Heart left ventricle (tissue), 16 donors: ENCODE data around the gene AMDHD1. TPM values are rescaled to one million over a fixed set of nuclear protein-coding genes. Genes with fewer than 3 reads are reported as not detected.
"Not testable (repeated sequence)": the region's sequence is repeated elsewhere in the genome, so short reads cannot be mapped to it uniquely, and the experiment has no call there.

Experiments
- ATAC-seq, 4 donors: fragments of 200-7000 bp; cut with Tn5 transposase; one replicate each; pipeline ENCODE4 v1.9.1; 2020 to 2022; ENCODE audit warnings: moderate library complexity in 4 of 4, mild to moderate bottlenecking in 3 of 4, moderate number of reproducible peaks in 1 of 4
- DNase-seq, 5 donors: peaks; one replicate each; pipeline ENCODE4 v3.0.0-alpha.2; 2020
- H3K27ac ChIP-seq, 12 donors: fragments of 200-600 bp; sonication (generic) in 4 of 12; one replicate each; pipeline versions ENCODE4 v1.5.0 to v1.8.0; 2016 to 2022; ENCODE audit warnings: mild to moderate bottlenecking in 2 of 12
- H3K27me3 ChIP-seq, 9 donors: fragments of 200-600 bp; sonication (generic) in 2 of 9; one replicate each; pipeline versions ENCODE4 v1.5.1 to v1.8.0; 2016 to 2022; ENCODE audit warnings: mild to moderate bottlenecking in 3 of 9
- H3K36me3 ChIP-seq, 9 donors: fragments of 200-600 bp; sonication (generic) in 2 of 9; one replicate each; pipeline versions ENCODE4 v1.5.0 to v1.8.0; 2018 to 2022; ENCODE audit warnings: mild to moderate bottlenecking in 2 of 9
- H3K4me1 ChIP-seq, 12 donors: fragments of 200-600 bp; sonication (generic) in 4 of 12; one replicate each; pipeline versions ENCODE4 v1.5.0 to v1.8.0; 2016 to 2022; ENCODE audit warnings: mild to moderate bottlenecking in 3 of 12
- H3K4me3 ChIP-seq, 12 donors: fragments of 200-600 bp; sonication (generic) in 4 of 12; one replicate each; pipeline versions ENCODE4 v1.5.0 to v1.8.0; 2017 to 2022; ENCODE audit warnings: mild to moderate bottlenecking in 9 of 12, moderate library complexity in 4 of 12
- H3K9me3 ChIP-seq, 12 donors: fragments of 200-600 bp; sonication (generic) in 4 of 12; one replicate each; pipeline versions ENCODE4 v1.5.0 to v1.8.0; 2016 to 2022; ENCODE audit warnings: mild to moderate bottlenecking in 1 of 12
- POLR2A ChIP-seq, 2 donors: fragments of 450-650 bp; IDR thresholded peaks; one replicate each; pipeline ENCODE4 v1.6.1; 2017; ENCODE audit warnings: antibody characterized with exemption in 2 of 2, mild to moderate bottlenecking in 2 of 2, moderate library complexity in 2 of 2
- WGBS, 4 donors: extraction: QIAGEN DNeasy Blood & Tissue Kit in 2 of 4; methylation state at CpG; one replicate each; pipeline versions ENCODE4 v1.1.5 to v1.1.7; 2013 to 2018; 5-methylcytosine and 5-hydroxymethylcytosine counted together
- intact Hi-C, 10 donors: fragments of 100-400 bp; cut with DNase I; formaldehyde crosslinking; loops; one replicate each; pipeline versions ENCODE4 v1.11.1 to v1.14.2; 2022
- polyA plus RNA-seq, 2 donors: library from polyadenylated mRNA; stranded (reverse); fragments of 200-250 nt; gene quantifications; one replicate each; pipeline ENCODE4 v1.2.3, GENCODE V29; 2013
- total RNA-seq, 9 donors: library from RNA; depleted of rRNA in 2 of 9; stranded (reverse); fragments of >200 nt in 2 of 9; fragmentation: NEBNext Ultra II Directional in 3 of 9; extraction: Animal tissue kit (Norgen Biotek cat#: 25700) in 3 of 9; gene quantifications; one replicate each; pipeline versions ENCODE4 v1.1.0 to v1.2.4, GENCODE V29; 2016 to 2023
- TF ChIP-seq, protein P1 (sequence below), 12 donors: fragments of 200-600 bp; sonication (generic) in 4 of 12; IDR thresholded peaks; one replicate each; pipeline versions ENCODE4 v1.5.0 to v1.8.0; 2018 to 2022; ENCODE audit warnings: antibody characterized with exemption in 12 of 12, mild to moderate bottlenecking in 5 of 12
- donor health status: ischemic (EF 13 %, LVEDD 7.1; RV severe dilation, severe dysfunction).
- donor health status: healthy with polysubstance abuse.
- donor health status: DM: no; HTN: yes; CAD: no.
- donor health status: DM: no; HTN: no; CAD: no.
- donor health status: ischemic (EF 25% LVEDD 6.9; RV normal size, moderate dysfunction).
- donor health status: ischemic (EF 25% LVEDD 5.7; RV mildly dilated, moderate dysfunction).
- donor health status: healthy.
- donor health status: DM: yes; HTN: yes; CAD: no.
- donor health status: ischemic (EF 35%, LVEDD 5.7; RV mildly dilated, moderate dysfunction).
- donor health status: nonischemic (EF 11% LVEDD 7.7; RV severe dilation, severe dysfunction).
- donor health status: DM: yes; HTN: yes; CAD: no.
- donor health status: PGD.
- donor health status: ischemic (EF 29% LVEDD 5.4; RV normal size, mild dysfunction).
- donor health status: nonischemic (EF 23%, LVEDD 6.1; RV moderate dilation, normal function).

Gene AMDHD1
- total and polyA plus RNA-seq, 11 donors, result 0.20 to 1.1 (median 0.55) TPM

DNA sequence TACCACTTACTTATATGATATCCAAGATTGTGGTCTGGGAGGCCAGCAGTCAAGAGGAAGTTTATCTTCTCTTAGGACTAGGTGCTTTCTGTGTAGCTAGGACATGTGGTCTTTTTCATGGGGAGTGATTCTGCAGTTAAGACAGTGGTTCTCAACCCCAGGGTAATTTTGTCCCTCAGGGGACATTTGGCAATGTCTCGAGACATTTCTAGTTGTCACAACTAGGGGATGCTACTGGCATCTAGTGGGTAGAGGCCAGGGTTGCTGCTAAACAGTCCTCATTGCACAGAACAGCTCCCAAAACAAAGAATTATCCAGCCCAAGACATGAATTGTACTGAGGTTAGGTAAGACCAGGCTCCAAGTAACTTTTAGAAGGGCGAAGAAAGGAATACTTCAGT, 20.0 kb downstream of the AMDHD1 start:
- Histone ChIP-seq H3K4me3 (no peak overlapping the region), H3K4me1 (no peaks in the 10 kb centered on the region), H3K27ac (no peak overlapping the region), H3K27me3 (no peaks in the 10 kb centered on the region), H3K9me3 (no peaks in the 10 kb centered on the region), H3K36me3 (no peaks in the 10 kb centered on the region)
- 82 to 91% (median 85%) methylated on average over 2 of the region's 2 CpGs for WGBS, 4 donors
- ATAC-seq, result no peak
- intact Hi-C loops, result no loop called here
- no peak for DNase-seq
- no peak for TF ChIP-seq POLR2A (IDR thresholded peaks at IDR 0.05)
- TF ChIP-seq, protein P1, sequence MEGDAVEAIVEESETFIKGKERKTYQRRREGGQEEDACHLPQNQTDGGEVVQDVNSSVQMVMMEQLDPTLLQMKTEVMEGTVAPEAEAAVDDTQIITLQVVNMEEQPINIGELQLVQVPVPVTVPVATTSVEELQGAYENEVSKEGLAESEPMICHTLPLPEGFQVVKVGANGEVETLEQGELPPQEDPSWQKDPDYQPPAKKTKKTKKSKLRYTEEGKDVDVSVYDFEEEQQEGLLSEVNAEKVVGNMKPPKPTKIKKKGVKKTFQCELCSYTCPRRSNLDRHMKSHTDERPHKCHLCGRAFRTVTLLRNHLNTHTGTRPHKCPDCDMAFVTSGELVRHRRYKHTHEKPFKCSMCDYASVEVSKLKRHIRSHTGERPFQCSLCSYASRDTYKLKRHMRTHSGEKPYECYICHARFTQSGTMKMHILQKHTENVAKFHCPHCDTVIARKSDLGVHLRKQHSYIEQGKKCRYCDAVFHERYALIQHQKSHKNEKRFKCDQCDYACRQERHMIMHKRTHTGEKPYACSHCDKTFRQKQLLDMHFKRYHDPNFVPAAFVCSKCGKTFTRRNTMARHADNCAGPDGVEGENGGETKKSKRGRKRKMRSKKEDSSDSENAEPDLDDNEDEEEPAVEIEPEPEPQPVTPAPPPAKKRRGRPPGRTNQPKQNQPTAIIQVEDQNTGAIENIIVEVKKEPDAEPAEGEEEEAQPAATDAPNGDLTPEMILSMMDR (IDR thresholded peaks at IDR 0.05), result no peak

DNA sequence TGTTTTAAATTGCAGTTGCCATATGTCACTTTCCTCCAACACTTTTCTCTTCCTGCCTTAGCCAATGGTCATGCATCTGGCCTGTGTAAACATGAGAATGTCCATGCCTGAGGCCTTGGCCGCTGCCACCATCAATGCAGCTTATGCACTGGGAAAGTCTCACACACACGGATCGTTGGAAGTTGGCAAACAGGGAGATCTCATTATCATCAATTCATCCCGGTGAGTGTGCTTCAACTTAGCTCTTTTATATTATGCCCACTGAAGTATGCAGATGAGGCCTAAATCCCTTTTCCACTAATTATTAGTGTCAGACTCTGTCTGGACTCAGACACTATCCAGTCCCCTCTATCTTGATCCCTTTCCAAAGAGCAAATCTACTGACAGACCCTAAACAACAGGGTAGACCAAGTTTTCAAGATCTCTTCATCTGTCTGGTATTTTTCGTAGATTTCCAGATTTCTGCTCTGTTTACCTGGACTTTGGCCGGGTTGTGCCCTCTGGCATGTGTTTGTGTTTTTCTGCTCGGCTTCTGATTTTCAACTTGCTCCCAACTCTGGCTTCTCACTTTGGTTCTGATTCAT, 23.2 kb downstream of the AMDHD1 start:
- Histone ChIP-seq H3K27ac (no peak overlapping the region), H3K4me1 (no peaks in the 10 kb centered on the region), H3K27me3 (no peaks in the 10 kb centered on the region), H3K9me3 (no peaks in the 10 kb centered on the region), H3K36me3 (no peaks in the 10 kb centered on the region), H3K4me3 (no peak overlapping the region)
- DNase-seq (no peak), ATAC-seq (no peak)
- 81 to 88% (median 87%) methylated on average over 7 of the region's 7 CpGs for WGBS, 4 donors
- intact Hi-C loops, result no loop called here
- TF ChIP-seq POLR2A (IDR thresholded peaks at IDR 0.05), result no peak
- TF ChIP-seq, protein P1 (IDR thresholded peaks at IDR 0.05), result no peak

DNA sequence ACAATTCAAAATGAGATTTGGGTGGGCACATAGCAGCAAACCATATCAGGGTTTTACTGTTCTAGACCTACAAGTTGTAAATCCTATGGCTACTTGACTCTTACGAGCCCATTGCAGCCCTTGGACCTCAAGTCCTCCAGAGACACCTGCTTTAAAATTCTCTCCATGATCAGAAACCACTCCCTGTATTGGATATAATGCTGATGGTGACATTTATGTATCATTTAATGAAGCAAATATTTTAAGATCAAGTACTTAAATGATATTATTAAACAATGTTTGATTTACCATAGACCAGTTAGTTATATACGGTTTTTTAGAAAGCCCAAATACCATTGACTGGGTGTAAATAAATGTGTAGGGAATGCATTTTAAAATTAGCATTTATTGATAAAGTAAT, 24.2 kb downstream of the AMDHD1 start:
- TF ChIP-seq, protein P1 (IDR thresholded peaks at IDR 0.05), result no peak
- no peak for TF ChIP-seq POLR2A (IDR thresholded peaks at IDR 0.05)
- WGBS, 4 donors, result 95 to 99% (median 97%) methylated on average over 2 of the region's 2 CpGs
- Histone ChIP-seq H3K27me3 (no peaks in the 10 kb centered on the region), H3K36me3 (no peaks in the 10 kb centered on the region), H3K4me3 (no peak overlapping the region), H3K27ac (no peak overlapping the region), H3K9me3 (no peaks in the 10 kb centered on the region), H3K4me1 (no peaks in the 10 kb centered on the region)
- no peak for DNase-seq
- intact Hi-C loops, result no loop called here
- no peak for ATAC-seq

DNA sequence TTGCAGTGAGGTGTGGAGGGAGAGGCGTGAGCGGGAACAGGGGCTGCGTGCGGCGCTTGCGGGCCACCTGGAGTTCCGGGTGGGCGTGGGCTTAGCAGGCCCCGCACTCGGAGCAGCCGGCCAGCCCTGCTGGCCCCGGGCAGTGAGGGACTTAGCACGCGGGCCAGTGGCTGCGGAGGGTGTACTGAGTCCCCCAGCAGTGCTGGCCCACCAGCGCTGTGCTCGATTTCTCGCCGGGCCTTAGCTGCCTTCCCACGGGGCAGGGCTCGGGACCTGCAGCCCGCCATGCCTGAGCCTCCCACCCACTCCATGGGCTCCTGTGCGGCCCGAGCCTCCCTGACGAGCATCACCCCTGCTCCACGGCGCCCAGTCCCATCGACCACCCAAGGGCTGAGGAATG, 26.0 kb downstream of the AMDHD1 start:
- ATAC-seq, intact Hi-C loops, DNase-seq, H3K4me1 ChIP-seq, H3K36me3 ChIP-seq, H3K9me3 ChIP-seq, H3K27me3 ChIP-seq, H3K4me3 ChIP-seq, H3K27ac ChIP-seq: not testable (repeated sequence)
- 90 to 95% (median 93%) methylated on average over 2 to 27 of the region's 28 CpGs for WGBS, 4 donors

DNA sequence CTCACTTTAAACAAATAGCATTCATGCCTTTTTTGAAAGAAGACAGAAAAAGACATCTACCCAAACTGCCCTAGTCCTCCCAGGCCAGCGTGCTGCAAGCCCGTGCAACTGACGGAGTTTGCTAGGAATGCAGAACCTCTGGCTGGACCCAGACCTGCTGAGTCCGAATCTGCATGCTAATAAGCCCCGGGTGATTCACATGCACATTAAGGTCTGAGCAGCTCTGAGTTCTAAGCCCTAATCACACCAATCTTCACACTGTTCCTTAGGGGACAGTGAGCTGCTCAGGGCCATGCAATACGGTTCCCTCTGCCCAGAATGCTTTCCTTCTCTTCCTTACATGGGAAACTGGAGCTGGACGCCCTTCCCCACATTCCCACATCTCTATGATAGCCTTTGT, 27.8 kb downstream of the AMDHD1 start:
- no peak overlapping the region for H3K4me3 ChIP-seq
- H3K27me3 ChIP-seq, result no peaks in the 10 kb centered on the region
- no peak overlapping the region for H3K27ac ChIP-seq
- DNase-seq, result no peak
- intact Hi-C loops, result no loop called here
- no peak for ATAC-seq
- no peaks in the 10 kb centered on the region for H3K36me3 ChIP-seq
- 61 to 70% (median 65%) methylated on average over 7 of the region's 7 CpGs for WGBS, 4 donors
- H3K9me3 ChIP-seq, result no peaks in the 10 kb centered on the region
- no peak for TF ChIP-seq POLR2A (IDR thresholded peaks at IDR 0.05)
- TF ChIP-seq, protein P1 (IDR thresholded peaks at IDR 0.05), result no peak
- no peaks in the 10 kb centered on the region for H3K4me1 ChIP-seq
